Hematopoietic multipotent progenitor cell treated with erythropoietin and hydrocortisone succinate and interleukin-3 and kit ligand, for 17 days (in vitro differentiated cells): ENCODE data around the gene ACTR3.

ENCODE experiments used
- DNase-seq: peaks from one replicate; pipeline ENCODE4 v3.0.0-alpha.2; 2015; ENCODE audit warnings: low spot score

The ACTR3 gene

GRCh38 chr2:114005110-114005783 is 115.4 kb downstream of the ACTR3 start:
- no peak for DNase-seq

- no peak for DNase-seq
Observed at GRCh38 chr2:114006460-114006859, 116.6 kb downstream of the ACTR3 start.

GRCh38 chr2:114007436-114007835 is 117.5 kb downstream of the ACTR3 start:
- no peak for DNase-seq

GRCh38 chr2:114008720-114009119 is 118.8 kb downstream of the ACTR3 start:
- DNase-seq, result no peak

GRCh38 chr2:114009205-114009944 is 119.5 kb downstream of the ACTR3 start:
- no peak for DNase-seq

- DNase-seq, result no peak
Observed at GRCh38 chr2:114010001-114010400, 120.1 kb downstream of the ACTR3 start.

GRCh38 chr2:114011713-114012112 is 121.8 kb downstream of the ACTR3 start:
- DNase-seq, result no peak
